Thymus (tissue), 11 donors: ENCODE data around the gene MEF2B. TPM values are rescaled to one million over a fixed set of nuclear protein-coding genes. Genes with fewer than 3 reads are reported as not detected.

ENCODE experiments used
- DNase-seq, 9 donors: peaks; one replicate each; pipeline ENCODE4 v3.0.0-alpha.2; 2013; ENCODE audit warnings: low spot score in 9 of 9, low read depth in 6 of 9, missing footprints in 1 of 9
- H3K27ac ChIP-seq, 2 donors: one replicate each; pipeline ENCODE4 v1.5.1; 2013; ENCODE audit warnings: control low read depth in 1 of 2, low read depth in 1 of 2, low read length in 1 of 2, mild to moderate bottlenecking in 1 of 2, moderate library complexity in 1 of 2
- H3K27me3 ChIP-seq, 2 donors: one replicate each; pipeline ENCODE4 v1.5.1; 2013; ENCODE audit warnings: low read length in 1 of 2; ENCODE audit not compliant: control insufficient read depth in 2 of 2, insufficient read depth in 1 of 2
- H3K36me3 ChIP-seq, 2 donors: one replicate each; pipeline ENCODE4 v1.5.1; 2013; ENCODE audit warnings: low read length in 1 of 2, mild to moderate bottlenecking in 1 of 2, moderate library complexity in 1 of 2; ENCODE audit not compliant: control insufficient read depth in 2 of 2, insufficient read depth in 2 of 2
- H3K4me1 ChIP-seq, 2 donors: one replicate each; pipeline ENCODE4 v1.5.1; 2013; ENCODE audit warnings: low read length in 2 of 2; ENCODE audit not compliant: control insufficient read depth in 2 of 2, insufficient read depth in 2 of 2
- H3K4me3 ChIP-seq, 2 donors: one replicate each; pipeline ENCODE4 v1.5.1; 2013; ENCODE audit warnings: low read length in 2 of 2, control low read depth in 1 of 2, mild to moderate bottlenecking in 1 of 2
- H3K9me3 ChIP-seq, 2 donors: one replicate each; pipeline ENCODE4 v1.5.1; 2013; ENCODE audit warnings: low read length in 1 of 2, mild to moderate bottlenecking in 1 of 2; ENCODE audit not compliant: control insufficient read depth in 2 of 2, insufficient read depth in 1 of 2
- WGBS: extraction: QIAGEN DNeasy Blood & Tissue Kit; methylation state at CpG from one replicate; pipeline ENCODE4 v1.1.7; 2013; 5-methylcytosine and 5-hydroxymethylcytosine counted together
- polyA plus RNA-seq: library from polyadenylated mRNA; stranded (reverse); fragments of 200-250 nt; gene quantifications from one replicate; pipeline ENCODE4 v1.2.3, GENCODE V29; 2013
- total RNA-seq: library from RNA; stranded (reverse); fragments of 120-200 nt; gene quantifications from one replicate; pipeline ENCODE4 v1.2.4, GENCODE V29; 2013
- donor health status: healthy.

Gene MEF2B
- total and polyA plus RNA-seq, 2 donors: 0.42 to 2.1 TPM

- peaks cover 8 to 27% of the 10 kb centered on the region in 2 donors for H3K36me3 ChIP-seq
- no peak overlapping the region for H3K4me3 ChIP-seq
- H3K27me3 ChIP-seq: no peaks in the 10 kb centered on the region
- DNase-seq: no peak
- H3K27ac ChIP-seq: no peak overlapping the region
- H3K4me1 ChIP-seq: no peaks in the 10 kb centered on the region
- peaks cover 1 to 4% of the 10 kb centered on the region in 2 donors for H3K9me3 ChIP-seq
Observed at GRCh38 chr19:19123386-19123785, 46.7 kb downstream of the MEF2B start.

- Histone ChIP-seq H3K4me3 (no peak overlapping the region), H3K9me3 (peaks cover 1 to 4% of the 10 kb centered on the region in 2 donors), H3K36me3 (peaks cover 8 to 27% of the 10 kb centered on the region in 2 donors), H3K4me1 (no peaks in the 10 kb centered on the region), H3K27me3 (no peaks in the 10 kb centered on the region), H3K27ac (no peak overlapping the region)
- DNase-seq: no peak
- WGBS: 98% methylated on average over 1 of the region's 1 CpG
Observed at GRCh38 chr19:19122902-19123301, 47.2 kb downstream of the MEF2B start.

GRCh38 chr19:19121371-19121770, 48.7 kb downstream of the MEF2B start:
- no peak overlapping the region for H3K4me3 ChIP-seq
- WGBS: 94% methylated on average over 10 of the region's 10 CpGs
- no peak for DNase-seq
- no peaks in the 10 kb centered on the region for H3K27me3 ChIP-seq
- peaks cover 8 to 27% of the 10 kb centered on the region in 2 donors for H3K36me3 ChIP-seq
- H3K9me3 ChIP-seq: peaks cover 1 to 4% of the 10 kb centered on the region in 2 donors
- no peak overlapping the region for H3K27ac ChIP-seq
- H3K4me1 ChIP-seq: no peaks in the 10 kb centered on the region

- Histone ChIP-seq H3K27ac (no peak overlapping the region), H3K4me3 (no peak overlapping the region), H3K9me3 (peaks cover 1 to 4% of the 10 kb centered on the region in 2 donors), H3K36me3 (peaks cover 8 to 27% of the 10 kb centered on the region in 2 donors), H3K27me3 (no peaks in the 10 kb centered on the region), H3K4me1 (no peaks in the 10 kb centered on the region)
- 95% methylated on average over 39 of the region's 39 CpGs for WGBS
- DNase-seq: peak in 2 of 9 donors; percentile 49 to 54
Observed at GRCh38 chr19:19120308-19121231, 49.5 kb downstream of the MEF2B start.

GRCh38 chr19:19119325-19120237, 50.5 kb downstream of the MEF2B start:
- peaks cover 8 to 27% of the 10 kb centered on the region in 2 donors for H3K36me3 ChIP-seq
- H3K27me3 ChIP-seq: no peaks in the 10 kb centered on the region
- no peak overlapping the region for H3K27ac ChIP-seq
- 97% methylated on average over 39 of the region's 39 CpGs for WGBS
- H3K4me3 ChIP-seq: no peak overlapping the region
- peaks cover 1 to 4% of the 10 kb centered on the region in 2 donors for H3K9me3 ChIP-seq
- H3K4me1 ChIP-seq: no peaks in the 10 kb centered on the region
- no peak for DNase-seq

- DNase-seq: no peak
- Histone ChIP-seq H3K36me3 (peaks cover 8 to 28% of the 10 kb centered on the region in 2 donors), H3K27me3 (peaks cover 0 to under 1% of the 10 kb centered on the region in 2 donors), H3K27ac (no peak overlapping the region), H3K4me1 (no peaks in the 10 kb centered on the region), H3K9me3 (peaks cover 0 to 1% of the 10 kb centered on the region in 2 donors), H3K4me3 (no peak overlapping the region)
- WGBS: 91% methylated on average over 9 of the region's 9 CpGs
Observed at GRCh38 chr19:19115954-19116353, 54.1 kb downstream of the MEF2B start.

GRCh38 chr19:19113040-19113626, 56.9 kb downstream of the MEF2B start:
- H3K9me3 ChIP-seq: no peaks in the 10 kb centered on the region
- H3K4me3 ChIP-seq: no peak overlapping the region
- WGBS: 72% methylated on average over 7 of the region's 7 CpGs
- H3K4me1 ChIP-seq: peaks cover 2 to 6% of the 10 kb centered on the region in 2 donors
- peaks cover 0 to 7% of the 10 kb centered on the region in 2 donors for H3K36me3 ChIP-seq
- H3K27ac ChIP-seq: no peak overlapping the region
- H3K27me3 ChIP-seq: peaks cover 0 to 5% of the 10 kb centered on the region in 2 donors
- DNase-seq: no peak

GRCh38 chr19:19111967-19112580, 58.0 kb downstream of the MEF2B start:
- Histone ChIP-seq H3K36me3 (peaks cover 4 to 12% of the 10 kb centered on the region in 2 donors), H3K4me3 (no peak overlapping the region), H3K27me3 (peaks cover 0 to 5% of the 10 kb centered on the region in 2 donors), H3K27ac (no peak overlapping the region), H3K4me1 (peaks cover 2 to 6% of the 10 kb centered on the region in 2 donors), H3K9me3 (no peaks in the 10 kb centered on the region)
- WGBS: 94% methylated on average over 9 of the region's 9 CpGs
- DNase-seq: no peak
